Measurements from ENCODE around the gene CRYGC. TPM values are rescaled to one million over a fixed set of nuclear protein-coding genes. Genes with fewer than 3 reads are reported as not detected.
A peak's percentile ranks its signal among the peaks of the same experiment; 100 is the strongest.
"Not testable (repeated sequence)": the region's sequence is repeated elsewhere in the genome, so short reads cannot be mapped to it uniquely, and the experiment has no call there.

CRYGC gene
- total RNA-seq, 2 donors from 2014 or later: not detected

DNA sequence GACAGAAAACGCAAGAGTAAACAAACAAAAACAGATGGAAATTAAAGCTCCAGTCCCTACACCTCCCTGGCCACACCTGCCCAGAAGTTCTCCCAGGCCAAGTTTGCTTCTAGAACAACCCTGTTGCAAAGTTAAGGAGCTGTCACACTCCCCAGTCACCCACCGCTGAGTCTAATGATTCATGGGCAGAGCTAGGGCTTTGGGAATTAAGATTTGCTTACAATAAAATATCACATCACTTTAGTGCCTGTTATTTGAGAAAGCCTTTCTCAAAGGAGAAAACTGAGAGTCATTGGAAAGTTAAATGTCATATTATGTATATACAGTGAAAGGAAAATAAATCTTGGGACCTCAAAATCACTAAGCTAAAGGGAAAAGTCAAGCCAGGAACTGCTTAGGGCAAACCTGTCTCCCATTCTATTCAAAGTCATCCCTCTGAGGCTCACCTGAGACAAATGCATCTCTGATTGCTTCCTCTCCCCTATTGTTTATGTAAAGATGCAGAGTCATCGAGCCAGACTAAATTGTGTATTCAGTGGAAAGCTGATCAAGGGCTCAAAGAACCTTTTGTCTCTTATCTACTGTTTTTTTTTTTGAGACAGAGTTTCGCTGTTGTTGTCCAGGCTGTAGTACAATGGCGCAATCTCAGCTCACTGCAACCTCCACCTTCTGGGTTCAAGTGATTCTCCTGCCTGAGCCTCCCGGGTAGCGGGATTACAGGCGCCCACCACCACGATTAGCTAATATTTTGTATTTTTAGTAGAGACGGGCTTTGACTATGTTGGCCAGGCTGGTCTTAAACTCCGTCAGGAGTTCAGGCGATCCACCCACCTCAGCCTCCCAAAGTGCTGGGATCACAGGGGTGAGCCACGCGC lies 13.5 kb upstream of the CRYGC start:
- H3K9me3 Mint-ChIP-seq: peaks cover 0 to under 1% of the 10 kb centered on the region in 2 donors
- H3K36me3 Mint-ChIP-seq: peaks cover under 1 to 3% of the 10 kb centered on the region in 2 donors
- DNase-seq (ENCODE audit: low spot score in 2 of 2) (no peak), ATAC-seq (no peak)
- H3K27ac Mint-ChIP-seq: no peak overlapping the region

DNA sequence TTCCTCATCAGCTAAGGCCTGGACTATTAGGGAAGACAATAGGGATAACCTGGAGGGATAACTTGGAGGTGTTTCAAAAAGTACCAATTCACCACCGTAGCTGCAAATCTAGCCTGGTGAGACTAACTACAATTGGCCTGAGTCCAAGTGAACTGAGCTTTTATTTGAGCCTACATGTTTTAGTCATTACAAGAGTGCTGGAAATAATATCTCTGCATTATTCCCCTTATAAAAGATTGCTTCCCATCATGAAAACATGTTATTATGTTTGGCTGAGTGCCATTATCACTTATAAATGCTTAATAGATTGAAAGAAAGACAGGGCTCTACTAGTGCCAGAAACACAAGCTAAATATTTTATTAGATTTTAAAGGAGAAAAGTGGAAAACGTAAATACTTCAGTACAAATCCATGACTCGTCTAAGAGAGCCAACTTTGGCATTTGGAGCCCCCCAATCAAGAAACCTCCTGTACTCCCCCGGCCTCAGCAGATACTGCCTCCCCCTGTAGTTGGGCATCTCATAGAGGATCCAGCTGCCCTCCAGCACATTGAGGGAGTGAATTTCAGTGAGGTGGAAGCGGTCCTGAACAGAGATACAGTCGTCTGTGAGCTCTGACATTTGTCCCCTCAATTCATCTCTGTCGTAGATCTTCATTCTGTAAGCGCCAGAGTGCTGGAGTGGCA lies 12.8 kb upstream of the CRYGC start:
- Mint-ChIP-seq H3K27ac (no peak overlapping the region), H3K9me3 (peaks cover 4 to 7% of the 10 kb centered on the region in 2 donors), H3K36me3 (peaks cover 6 to 9% of the 10 kb centered on the region in 2 donors)
- DNase-seq (ENCODE audit: low spot score in 2 of 2): no peak
- ATAC-seq: no peak

DNA sequence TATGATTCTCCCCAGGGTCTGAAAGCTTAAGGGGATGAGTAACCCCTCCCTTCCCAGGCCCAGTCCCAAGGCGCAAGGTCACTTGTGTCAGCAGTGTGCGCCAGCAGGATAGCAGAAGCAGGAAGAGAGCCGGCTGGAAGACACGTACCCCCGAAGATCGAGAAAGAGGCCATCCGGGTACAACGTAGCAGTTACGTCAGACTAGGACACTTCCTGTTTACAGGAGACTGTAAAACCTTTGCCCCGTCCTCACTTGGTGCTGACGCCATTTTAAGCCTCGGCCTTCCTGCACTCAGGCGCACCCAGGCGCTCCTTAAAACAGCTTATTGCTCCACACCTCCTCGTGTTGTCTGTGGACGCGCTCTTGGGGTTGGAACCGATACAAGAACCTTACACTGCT lies 9.8 kb upstream of the CRYGC start:
- no peak for DNase-seq (ENCODE audit: low spot score in 2 of 2)
- no peak for ATAC-seq
- Mint-ChIP-seq H3K9me3 (peaks cover 4 to 7% of the 10 kb centered on the region in 2 donors), H3K36me3 (peaks cover 6 to 9% of the 10 kb centered on the region in 2 donors), H3K27ac (no peak overlapping the region)

DNA sequence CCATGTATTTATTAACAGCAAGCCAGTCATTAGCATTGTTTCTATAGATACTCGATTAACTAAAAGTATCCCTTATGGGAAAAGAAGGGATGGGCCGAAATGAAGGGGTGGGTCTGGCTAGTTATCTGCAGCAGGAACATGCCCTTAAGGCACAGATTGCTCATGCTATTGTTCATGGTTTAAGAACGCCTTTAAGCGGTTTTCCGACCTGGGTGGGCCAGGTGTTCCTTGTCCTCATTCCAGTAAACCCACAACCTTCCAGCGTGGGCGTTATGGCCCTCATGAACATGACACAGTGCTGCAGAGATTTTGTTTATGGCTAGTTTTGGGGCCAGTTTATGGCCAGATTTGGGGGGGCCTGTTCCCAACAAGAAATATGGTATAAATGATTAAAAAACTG lies 8.7 kb upstream of the CRYGC start:
- not testable (repeated sequence) for H3K27ac Mint-ChIP-seq; ATAC-seq; DNase-seq (ENCODE audit: low spot score in 2 of 2); H3K36me3 Mint-ChIP-seq; H3K9me3 Mint-ChIP-seq

DNA sequence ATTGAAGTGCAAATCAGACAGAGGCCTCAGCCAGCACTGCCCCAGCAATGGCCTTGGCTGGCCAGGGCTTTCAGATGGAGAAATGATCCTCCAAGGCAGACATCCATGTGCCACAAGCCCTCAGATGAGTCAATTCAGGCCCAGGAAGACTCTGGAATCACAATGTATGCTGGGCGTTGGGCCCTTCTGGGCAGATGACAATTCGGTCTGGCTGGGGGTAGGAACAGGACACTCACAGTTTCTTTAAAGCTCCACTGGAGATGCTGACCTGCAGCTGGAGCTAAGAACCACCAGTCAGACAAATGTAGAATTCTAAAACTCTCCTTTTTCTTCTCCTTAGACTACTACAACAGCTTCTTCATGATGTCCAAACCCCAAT lies 7.1 kb upstream of the CRYGC start:
- DNase-seq (ENCODE audit: low spot score in 2 of 2) (no peak), ATAC-seq (no peak)
- H3K36me3 Mint-ChIP-seq: peaks cover 6 to 9% of the 10 kb centered on the region in 2 donors
- peak overlapping the region in 1 of 2 donors; percentile 18 for H3K27ac Mint-ChIP-seq
- H3K9me3 Mint-ChIP-seq: peaks cover 4 to 7% of the 10 kb centered on the region in 2 donors

DNA sequence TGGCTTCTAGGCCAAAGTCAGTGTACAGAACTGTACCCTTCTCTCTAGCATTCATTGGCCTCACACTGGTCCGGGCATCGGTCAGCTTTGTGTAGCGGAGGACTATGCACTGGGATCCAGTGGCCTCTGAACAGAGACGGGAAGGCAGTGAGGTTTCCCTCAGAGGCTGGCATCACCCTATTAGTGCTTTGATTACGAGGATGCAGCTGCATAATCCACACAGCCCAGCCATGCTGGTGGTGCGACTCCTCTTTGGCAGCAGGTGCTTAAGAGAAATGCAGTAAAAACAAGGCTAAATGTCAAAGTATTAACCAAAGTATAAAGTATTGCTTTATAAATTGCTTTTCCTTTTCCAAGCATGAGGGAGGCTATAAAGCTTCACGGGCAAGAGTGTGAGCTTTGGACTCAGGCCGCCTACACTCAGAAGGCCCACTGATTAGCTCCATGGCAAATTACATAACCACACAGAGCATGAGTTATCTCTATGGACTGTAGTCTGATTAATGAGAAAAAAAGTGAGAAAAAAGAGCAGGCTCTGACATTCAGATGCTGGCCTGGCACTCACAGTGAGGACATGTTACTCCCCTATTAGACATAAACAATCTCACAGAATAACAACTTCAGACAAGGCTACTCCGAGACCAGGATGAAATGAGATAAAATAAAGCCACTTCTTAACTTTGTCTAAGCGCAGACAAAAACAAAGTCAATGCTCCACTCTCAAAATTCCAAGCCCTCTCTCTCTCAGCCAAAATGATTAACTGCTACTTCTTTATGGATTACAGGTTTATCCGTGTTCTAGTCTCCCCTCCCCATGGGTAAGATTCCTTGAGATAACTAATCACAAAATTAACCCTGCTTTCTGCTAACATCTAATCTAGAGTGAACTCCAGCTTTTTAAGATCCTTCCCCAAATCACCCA lies 6.4 kb upstream of the CRYGC start:
- DNase-seq (ENCODE audit: low spot score in 2 of 2) (no peak), ATAC-seq (no peak)
- Mint-ChIP-seq H3K9me3 (peaks cover 4 to 7% of the 10 kb centered on the region in 2 donors), H3K36me3 (peaks cover 6 to 9% of the 10 kb centered on the region in 2 donors), H3K27ac (peak overlapping the region in 1 of 2 donors; percentile 18)

DNA sequence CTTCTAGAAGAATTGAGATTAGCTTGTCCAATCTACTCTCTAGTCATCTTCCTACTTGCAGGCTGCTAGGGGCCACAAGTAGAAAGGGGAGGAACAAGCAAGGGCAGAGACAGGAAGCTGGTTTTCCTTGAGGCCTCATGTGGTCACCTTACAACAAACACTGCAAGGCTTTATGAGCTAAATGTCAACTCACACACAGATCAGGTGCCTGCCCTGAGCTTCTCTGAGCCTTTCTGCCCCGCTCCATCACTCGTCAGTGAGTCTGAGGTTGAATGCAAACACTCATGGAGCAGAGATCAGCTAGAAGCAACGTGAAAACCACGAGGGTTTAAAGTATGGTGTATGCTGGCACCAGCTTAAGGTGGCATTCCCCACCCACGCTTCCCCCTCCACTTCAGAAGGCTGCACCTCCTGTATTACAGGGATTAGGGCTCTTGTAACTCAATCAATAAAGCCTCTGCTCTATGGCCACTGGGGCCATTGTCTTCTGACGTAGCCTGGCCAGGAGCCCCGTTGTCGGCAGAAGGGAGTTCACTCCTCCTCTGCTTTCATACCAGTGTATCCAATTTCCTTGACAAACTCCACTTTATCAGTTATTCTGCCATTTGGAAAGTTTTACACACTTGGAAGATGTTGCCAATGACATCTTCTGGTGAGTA lies 5.4 kb upstream of the CRYGC start:
- peaks cover 4 to 7% of the 10 kb centered on the region in 2 donors for H3K9me3 Mint-ChIP-seq
- ATAC-seq: peak; percentile 52 to 78
- H3K36me3 Mint-ChIP-seq: peaks cover 6 to 9% of the 10 kb centered on the region in 2 donors
- H3K27ac Mint-ChIP-seq: no peak overlapping the region
- no peak for DNase-seq (ENCODE audit: low spot score in 2 of 2)

DNA sequence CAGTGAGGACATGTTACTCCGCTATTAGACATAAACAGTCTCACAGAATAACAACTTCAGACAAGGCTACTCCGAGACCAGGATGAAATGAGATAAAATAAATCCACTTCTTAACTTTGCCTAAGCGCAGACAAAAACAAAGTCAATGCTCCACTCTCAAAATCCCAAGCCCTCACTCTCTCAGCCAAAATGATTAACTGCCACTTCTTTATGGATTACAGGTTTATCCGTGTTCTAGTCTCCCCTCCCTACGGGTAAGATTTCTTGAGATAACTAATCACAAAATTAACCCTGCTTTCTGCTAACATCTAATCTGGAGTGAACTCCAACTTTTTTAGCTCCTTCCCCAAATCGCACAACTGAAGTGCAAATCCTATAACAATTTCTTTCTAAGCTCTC lies 1.1 kb upstream of the CRYGC start:
- no peaks in the 10 kb centered on the region for H3K36me3 Mint-ChIP-seq
- no peak overlapping the region for H3K27ac Mint-ChIP-seq
- DNase-seq (ENCODE audit: low spot score in 2 of 2) (no peak), ATAC-seq (no peak)
- no peaks in the 10 kb centered on the region for H3K9me3 Mint-ChIP-seq

DNA sequence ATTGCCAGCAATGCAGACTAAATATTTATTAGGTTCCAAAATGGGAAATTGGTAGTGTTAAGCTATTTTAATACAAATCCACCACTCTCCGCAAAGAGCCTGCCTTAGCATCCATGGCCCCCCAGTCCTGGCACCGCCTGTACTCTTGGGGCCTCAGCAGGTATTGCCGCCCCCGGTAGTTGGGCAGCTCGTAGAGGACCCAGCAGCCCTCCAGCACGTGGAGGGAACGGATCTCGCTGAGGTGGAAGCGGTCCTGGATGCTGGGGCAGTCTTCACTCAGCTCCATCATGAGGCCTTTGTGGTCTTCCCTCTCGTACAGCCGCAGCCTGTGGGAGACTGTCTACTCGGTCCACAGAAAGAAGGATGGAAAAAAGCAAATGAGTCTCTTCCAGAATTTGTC lies 1.5 kb downstream of the CRYGC start:
- H3K27ac Mint-ChIP-seq: no peak overlapping the region
- no peak for DNase-seq (ENCODE audit: low spot score in 2 of 2)
- no peaks in the 10 kb centered on the region for H3K36me3 Mint-ChIP-seq
- no peak for ATAC-seq
- no peaks in the 10 kb centered on the region for H3K9me3 Mint-ChIP-seq

DNA sequence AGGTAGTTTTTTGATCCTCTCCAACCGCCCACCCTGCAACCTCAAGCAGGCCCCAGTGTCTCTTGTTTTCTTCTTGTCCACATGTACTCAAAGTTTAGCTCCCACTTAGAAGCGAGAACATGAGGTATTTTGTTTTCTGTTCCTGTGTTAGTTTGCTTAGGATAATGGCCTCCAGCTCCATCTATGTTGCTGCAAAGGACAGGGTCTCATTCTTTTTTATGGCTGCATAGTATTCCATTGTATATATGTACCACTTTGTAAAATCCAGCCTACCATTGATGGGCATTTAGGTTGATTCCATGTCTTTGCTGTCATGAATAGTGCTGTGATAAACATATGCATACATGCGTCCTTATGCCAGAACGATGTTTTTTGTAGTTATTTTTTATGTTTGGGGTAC lies 2.5 kb downstream of the CRYGC start:
- no peaks in the 10 kb centered on the region for H3K36me3 Mint-ChIP-seq
- no peak for DNase-seq (ENCODE audit: low spot score in 2 of 2)

DNA sequence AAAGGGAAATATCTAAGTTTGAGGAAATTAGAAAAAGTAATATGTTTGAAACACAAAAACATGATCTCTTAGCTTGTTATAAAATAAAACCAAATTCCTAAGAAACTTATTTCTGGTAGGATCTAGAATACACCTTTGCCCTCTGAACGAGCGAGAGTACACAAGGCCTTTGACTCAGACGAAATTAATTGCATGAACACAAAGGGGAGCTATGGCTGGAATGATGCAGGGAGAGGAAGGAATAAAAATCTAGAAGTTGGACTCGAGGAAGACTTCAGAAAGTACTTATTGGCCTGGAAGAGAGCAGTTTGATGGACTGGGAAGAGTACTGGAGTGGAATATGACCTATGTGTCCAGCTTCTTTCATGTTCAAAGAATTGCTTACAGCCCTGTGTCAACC lies 4.4 kb downstream of the CRYGC start:
- Mint-ChIP-seq H3K9me3 (no peaks in the 10 kb centered on the region), H3K36me3 (no peaks in the 10 kb centered on the region), H3K27ac (no peak overlapping the region)
- no peak for ATAC-seq
- no peak for DNase-seq (ENCODE audit: low spot score in 2 of 2)

More for the DNA sequence above, 2.5 kb downstream of the CRYGC start:
- Mint-ChIP-seq H3K9me3 (no peaks in the 10 kb centered on the region), H3K27ac (no peak overlapping the region)
- ATAC-seq: no peak

DNA sequence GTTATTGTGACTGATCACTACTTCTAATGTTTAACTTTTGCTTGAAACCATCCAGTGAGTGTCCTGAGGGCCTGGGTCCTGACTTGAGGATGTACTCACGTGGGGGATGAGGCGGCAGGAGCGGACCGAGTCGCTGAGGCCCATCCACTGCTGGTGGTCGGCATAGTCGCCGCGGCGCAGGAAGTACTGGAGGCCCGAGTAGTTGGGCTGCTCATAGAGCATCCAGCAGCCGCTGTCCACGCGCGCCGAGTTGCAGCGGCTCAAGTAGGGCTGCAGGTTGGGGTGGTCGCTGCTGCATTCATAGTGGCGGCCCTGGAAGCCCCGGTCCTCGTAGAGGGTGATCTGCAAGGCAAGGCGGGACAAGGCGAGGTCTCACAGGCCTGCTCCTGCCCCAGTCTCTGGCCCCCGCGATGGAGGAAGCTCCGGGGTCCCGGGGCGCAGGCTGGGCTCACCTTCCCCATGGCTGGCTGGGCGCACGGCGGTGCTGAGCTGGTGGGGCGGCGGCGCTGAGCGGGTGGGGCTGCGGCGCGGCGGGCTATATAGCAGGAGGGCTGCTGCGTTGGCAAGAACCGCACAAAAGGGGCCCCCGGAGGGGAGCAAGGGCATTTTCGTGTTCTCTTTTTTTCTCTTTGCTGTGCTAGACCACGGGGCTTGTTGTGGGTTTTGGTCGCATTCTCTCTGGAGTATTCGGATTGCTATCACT lies 5.5 kb downstream of the CRYGC start, which contains the start of gene CRYGD:
CRYGD (minus strand) TSS at position 512 of the 703 bp plus-strand sequence; CDS start at position 461, 51 bp downstream.
- H3K9me3 Mint-ChIP-seq; DNase-seq (ENCODE audit: low spot score in 2 of 2): not testable (repeated sequence)
- peak in 1 of 2 donors; percentile 71 for ATAC-seq

DNA sequence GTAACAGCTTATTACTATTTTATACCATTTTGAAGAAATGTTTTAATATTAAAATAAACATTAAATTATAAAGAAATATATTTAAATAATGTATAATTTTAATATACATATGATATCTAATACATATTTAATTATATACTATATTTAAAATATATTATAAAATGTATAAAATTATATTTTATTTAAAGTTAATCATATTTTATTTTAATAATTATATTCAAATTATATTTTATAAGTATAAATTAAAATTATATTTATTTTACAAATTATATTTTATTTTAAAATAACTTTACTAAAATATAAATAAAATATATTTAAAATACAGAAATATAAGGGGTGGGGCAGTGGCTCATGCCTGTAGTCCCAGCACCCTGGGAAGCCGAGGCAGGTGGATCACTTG lies 7.4 kb downstream of the CRYGC start:
- no peak for ATAC-seq
- H3K36me3 Mint-ChIP-seq: no peaks in the 10 kb centered on the region
- no peak overlapping the region for H3K27ac Mint-ChIP-seq
- no peak for DNase-seq (ENCODE audit: low spot score in 2 of 2)
- H3K9me3 Mint-ChIP-seq: no peaks in the 10 kb centered on the region

More for the DNA sequence above, 5.5 kb downstream of the CRYGC start, which contains the start of gene CRYGD:
- not testable (repeated sequence) for H3K36me3 Mint-ChIP-seq, H3K27ac Mint-ChIP-seq

DNA sequence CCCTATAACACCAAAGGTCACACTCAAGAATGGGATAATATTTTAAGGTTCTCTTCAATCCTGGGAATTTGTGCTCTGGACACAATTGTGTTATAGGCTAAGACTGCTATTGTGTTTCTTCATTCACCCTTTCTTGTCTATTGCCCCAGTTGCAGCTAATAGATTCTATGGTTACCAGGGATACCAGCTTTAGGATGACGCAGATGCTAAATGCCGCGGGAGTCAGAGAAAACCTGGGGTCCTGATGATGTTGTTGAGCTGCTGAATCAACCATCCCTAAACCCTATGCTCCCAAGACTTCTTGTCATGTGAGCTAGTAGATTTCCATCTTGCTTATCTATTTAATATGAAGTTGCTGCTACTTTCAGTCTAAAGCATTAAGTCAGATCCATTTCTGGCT lies 10.7 kb downstream of the CRYGC start:
- H3K36me3 Mint-ChIP-seq: no peaks in the 10 kb centered on the region
- H3K27ac Mint-ChIP-seq: no peak overlapping the region
- no peaks in the 10 kb centered on the region for H3K9me3 Mint-ChIP-seq
- no peak for DNase-seq (ENCODE audit: low spot score in 2 of 2)
- ATAC-seq: no peak

DNA sequence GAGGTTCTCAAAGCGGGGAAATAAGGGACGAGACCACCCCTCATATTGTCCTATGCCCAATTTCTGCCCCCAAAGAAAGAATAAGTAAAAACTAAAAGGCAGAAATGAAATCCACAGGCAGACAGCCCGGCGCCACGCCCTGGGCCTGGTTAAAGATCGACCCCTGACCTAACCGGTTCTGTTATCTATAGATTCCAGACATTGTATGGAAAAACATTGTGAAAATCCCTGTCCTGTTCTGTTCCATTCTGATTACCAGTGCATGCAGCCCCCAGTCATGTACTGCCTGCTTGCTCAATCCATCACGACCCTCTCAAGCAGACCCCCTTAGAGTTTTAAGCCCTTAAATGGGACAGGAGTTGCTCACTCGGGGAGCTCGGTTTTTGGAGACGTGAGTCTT lies 12.2 kb downstream of the CRYGC start:
- H3K36me3 Mint-ChIP-seq; ATAC-seq; H3K27ac Mint-ChIP-seq; DNase-seq (ENCODE audit: low spot score in 2 of 2); H3K9me3 Mint-ChIP-seq: not testable (repeated sequence)

DNA sequence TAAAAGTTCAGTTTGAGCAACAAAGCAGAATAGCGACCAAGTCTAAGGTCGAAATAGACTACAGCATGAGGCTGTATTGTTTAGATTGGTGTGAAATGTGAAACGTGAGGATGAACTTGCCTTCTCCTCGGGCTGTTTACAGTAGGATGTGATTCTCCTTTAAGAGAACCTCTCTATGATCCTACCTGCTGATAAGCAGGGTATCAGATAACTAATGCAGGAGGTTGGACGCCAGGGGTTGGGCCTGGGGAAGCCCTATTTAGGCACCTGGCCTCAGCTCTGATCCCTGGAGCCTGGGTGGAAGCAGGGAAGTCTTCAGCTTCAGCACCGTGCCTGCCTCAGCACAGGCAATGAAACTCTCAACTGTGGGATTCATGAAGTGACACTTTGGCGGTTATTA lies 16.7 kb downstream of the CRYGC start:
- DNase-seq (ENCODE audit: low spot score in 2 of 2): no peak
- no peak overlapping the region for H3K27ac Mint-ChIP-seq
- ATAC-seq: no peak

More for the DNA sequence above, 16.7 kb downstream of the CRYGC start:
- Mint-ChIP-seq H3K9me3 (no peaks in the 10 kb centered on the region), H3K36me3 (no peaks in the 10 kb centered on the region)

Data from activated naive CD4-positive, alpha-beta T cell treated with anti-CD3 and anti-CD28 coated beads, Interleukin-2, amount 50 U/mL, for 72 hours (primary cell).